GM12878 (cell line): Measurements from ENCODE around the gene COMMD1. TPM values are rescaled to one million over a fixed set of nuclear protein-coding genes. Genes with fewer than 3 reads are reported as not detected.

ENCODE experiments used
- CUX1 ChIP-seq: IDR thresholded peaks from 2 replicates; pipeline ENCODE4 v1.6.1; 2012; ENCODE audit warnings: improper control_type of control experiment, low read depth, low read length; ENCODE audit not compliant: insufficient replicate concordance
- ESRRA ChIP-seq: IDR thresholded peaks from 2 replicates; pipeline ENCODE4 v1.6.1; 2012; ENCODE audit warnings: mild to moderate bottlenecking, low read length, improper control_type of control experiment
- GATAD2B ChIP-seq: fragments of 450-650 bp; conservative IDR thresholded peaks from 2 replicates; pipeline ENCODE4 v1.6.1; 2017; ENCODE audit warnings: low read depth, mild to moderate bottlenecking, moderate library complexity
- HDGF ChIP-seq: fragments of 450-650 bp; IDR thresholded peaks from 2 replicates; pipeline ENCODE4 v1.6.1; 2016; ENCODE audit warnings: antibody characterized with exemption
- IRF4 ChIP-seq: IDR thresholded peaks from 2 replicates; pipeline ENCODE4 v1.6.1; 2011; ENCODE audit warnings: low read depth, low read length
- MEF2B ChIP-seq: fragments of 450-650 bp; IDR thresholded peaks from 2 replicates; pipeline ENCODE4 v1.6.1; 2018; ENCODE audit warnings: mild to moderate bottlenecking, moderate library complexity; ENCODE audit not compliant: partially characterized antibody, poor library complexity, severe bottlenecking
- MYB ChIP-seq: fragments of 150-350 bp; IDR thresholded peaks from 2 replicates; pipeline ENCODE4 v1.6.1; 2014; ENCODE audit warnings: mild to moderate bottlenecking, low read depth, low read length, borderline replicate concordance
- PAX5 ChIP-seq: IDR thresholded peaks from 2 replicates; pipeline ENCODE4 v1.6.1; 2011; ENCODE audit warnings: low read depth, low read length, borderline replicate concordance
- RAD21 ChIP-seq: IDR thresholded peaks from 2 replicates; pipeline ENCODE4 v1.6.1; 2011; ENCODE audit warnings: mild to moderate bottlenecking, low read depth, low read length, moderate library complexity; ENCODE audit not compliant: insufficient read depth
- RUNX3 ChIP-seq: IDR thresholded peaks from 2 replicates; pipeline ENCODE4 v1.6.1; 2012; ENCODE audit warnings: low read length, inconsistent platforms
- TCF12 ChIP-seq: IDR thresholded peaks from 2 replicates; pipeline ENCODE4 v1.6.1; 2011; ENCODE audit warnings: low read depth, mild to moderate bottlenecking, low read length
- ZNF207 ChIP-seq: fragments of 450-650 bp; IDR thresholded peaks from 2 replicates; pipeline ENCODE4 v1.6.1; 2014; ENCODE audit warnings: antibody characterized with exemption, mild to moderate bottlenecking, borderline replicate concordance
- ZNF687 ChIP-seq: fragments of 450-650 bp; IDR thresholded peaks from 2 replicates; pipeline ENCODE4 v1.6.1; 2017; ENCODE audit warnings: mild to moderate bottlenecking, moderate library complexity
- polyA plus RNA-seq, 11 experiments: library from polyadenylated mRNA; depleted of rRNA in 4 of 11; unstranded in 6 of 11; stranded (reverse) in 5 of 11; fragments of >200 nt; fragmentation: Nextera tagmentation in 4 of 11; fragmentation: Illumina TruSeq in 1 of 11; extraction: Ambion mirVana in 4 of 11; extraction: Trizol in 1 of 11; gene quantifications; 1 replicate in 1 of 11; 2 replicates in 10 of 11; pipeline versions ENCODE4 v1.2.1 to v1.2.3, GENCODE V29; 2011 to 2016; ENCODE audit warnings: inconsistent platforms in 2 of 11, missing spikeins in 2 of 11, low read depth in 1 of 11
- total RNA-seq, 4 experiments: library from RNA; depleted of rRNA in 3 of 4; stranded (reverse); fragments of >200 nt in 3 of 4; fragmentation: Illumina TruSeq in 1 of 4; extraction: Trizol in 1 of 4; gene quantifications; 2 replicates each; pipeline versions ENCODE4 v1.2.1 to v1.2.3, GENCODE V29; 2013 to 2021
- TF ChIP-seq, protein P1 (sequence below): fragments of 450-650 bp; IDR thresholded peaks from 2 replicates; pipeline ENCODE4 v1.6.1; 2017; ENCODE audit warnings: low read depth, mild to moderate bottlenecking, moderate library complexity
- TF ChIP-seq, protein P2 (sequence below): fragments of 150-350 bp; IDR thresholded peaks from 2 replicates; pipeline ENCODE4 v1.6.1; 2014; ENCODE audit warnings: mild to moderate bottlenecking, low read depth, low read length

COMMD1 gene
- total and polyA plus RNA-seq, 10 of the 15 experiments (the other 5 are each of a cell fraction or from before 2014, with no cell fraction given): 39.7 to 210 (median 53.7) TPM

- peak; percentile 57; the same call in 1 of the 2 replicates for TF ChIP-seq ZNF687
- TF ChIP-seq, protein P1, sequence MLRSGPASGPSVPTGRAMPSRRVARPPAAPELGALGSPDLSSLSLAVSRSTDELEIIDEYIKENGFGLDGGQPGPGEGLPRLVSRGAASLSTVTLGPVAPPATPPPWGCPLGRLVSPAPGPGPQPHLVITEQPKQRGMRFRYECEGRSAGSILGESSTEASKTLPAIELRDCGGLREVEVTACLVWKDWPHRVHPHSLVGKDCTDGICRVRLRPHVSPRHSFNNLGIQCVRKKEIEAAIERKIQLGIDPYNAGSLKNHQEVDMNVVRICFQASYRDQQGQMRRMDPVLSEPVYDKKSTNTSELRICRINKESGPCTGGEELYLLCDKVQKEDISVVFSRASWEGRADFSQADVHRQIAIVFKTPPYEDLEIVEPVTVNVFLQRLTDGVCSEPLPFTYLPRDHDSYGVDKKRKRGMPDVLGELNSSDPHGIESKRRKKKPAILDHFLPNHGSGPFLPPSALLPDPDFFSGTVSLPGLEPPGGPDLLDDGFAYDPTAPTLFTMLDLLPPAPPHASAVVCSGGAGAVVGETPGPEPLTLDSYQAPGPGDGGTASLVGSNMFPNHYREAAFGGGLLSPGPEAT: peak; percentile 80
- TF ChIP-seq CUX1: peak; percentile 90
- TF ChIP-seq HDGF: no peak
- TF ChIP-seq, protein P2, sequence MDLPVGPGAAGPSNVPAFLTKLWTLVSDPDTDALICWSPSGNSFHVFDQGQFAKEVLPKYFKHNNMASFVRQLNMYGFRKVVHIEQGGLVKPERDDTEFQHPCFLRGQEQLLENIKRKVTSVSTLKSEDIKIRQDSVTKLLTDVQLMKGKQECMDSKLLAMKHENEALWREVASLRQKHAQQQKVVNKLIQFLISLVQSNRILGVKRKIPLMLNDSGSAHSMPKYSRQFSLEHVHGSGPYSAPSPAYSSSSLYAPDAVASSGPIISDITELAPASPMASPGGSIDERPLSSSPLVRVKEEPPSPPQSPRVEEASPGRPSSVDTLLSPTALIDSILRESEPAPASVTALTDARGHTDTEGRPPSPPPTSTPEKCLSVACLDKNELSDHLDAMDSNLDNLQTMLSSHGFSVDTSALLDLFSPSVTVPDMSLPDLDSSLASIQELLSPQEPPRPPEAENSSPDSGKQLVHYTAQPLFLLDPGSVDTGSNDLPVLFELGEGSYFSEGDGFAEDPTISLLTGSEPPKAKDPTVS: 0 out of 2 replicates have a peak, but pooled peaks have one; percentile 35
- no peak for TF ChIP-seq ZNF207
- TF ChIP-seq PAX5: peak; percentile 58
- peak; percentile 75 for TF ChIP-seq RUNX3
- peak; percentile 91 for TF ChIP-seq GATAD2B
- 0 out of 2 replicates have a peak, but pooled peaks have one; percentile 62 for TF ChIP-seq MYB
- peak; percentile 73; the same call in 1 of the 2 replicates for TF ChIP-seq IRF4
- peak; percentile 100 for TF ChIP-seq MEF2B
- peak; percentile 92 for TF ChIP-seq TCF12
- TF ChIP-seq ESRRA: 0 out of 2 replicates have a peak, but pooled peaks have one; percentile 8
- TF ChIP-seq RAD21: 0 out of 2 replicates have a peak, but pooled peaks have one; percentile 14
Observed at GRCh38 chr2:62142054-62142453, 236.6 kb downstream of the COMMD1 start (continued).
